Mucosa of descending colon (tissue), 3 donors: ENCODE measurements around the gene SDHA. TPM values are rescaled to one million over a fixed set of nuclear protein-coding genes. Genes with fewer than 3 reads are reported as not detected.

Experiments used
- ATAC-seq: fragments of 200-7000 bp; cut with Tn5 transposase; one replicate; pipeline ENCODE4 v1.9.1; 2020; ENCODE audit warnings: mild to moderate bottlenecking, moderate library complexity
- DNase-seq, 3 donors: peaks; one replicate each; pipeline ENCODE4 v3.0.0-alpha.2; 2020
- H3K36me3 ChIP-seq: fragments of 200-600 bp; one replicate; pipeline ENCODE4 v1.8.0; 2021; ENCODE audit warnings: low read depth, mild to moderate bottlenecking
- H3K4me1 ChIP-seq: fragments of 200-600 bp; one replicate; pipeline ENCODE4 v1.8.0; 2021; ENCODE audit warnings: low read depth, mild to moderate bottlenecking
- H3K4me3 ChIP-seq: fragments of 200-600 bp; one replicate; pipeline ENCODE4 v1.8.0; 2021; ENCODE audit warnings: mild to moderate bottlenecking
- H3K9me3 ChIP-seq: fragments of 200-600 bp; one replicate; pipeline ENCODE4 v1.8.0; 2021; ENCODE audit warnings: mild to moderate bottlenecking
- CTCF ChIP-seq: fragments of 200-600 bp; IDR thresholded peaks from one replicate; pipeline ENCODE4 v1.8.0; 2022; ENCODE audit warnings: antibody characterized with exemption, mild to moderate bottlenecking
- intact Hi-C, 2 donors: fragments of 100-400 bp; cut with DNase I in 1 of 2; cut with micrococcal nuclease in 1 of 2; formaldehyde crosslinking; loops; one replicate each; pipeline versions ENCODE4 v1.11.0 to v1.11.1; 2022; cut with DNase I, micrococcal nuclease
- total RNA-seq, 3 donors: library from RNA; stranded (reverse); fragmentation: NEBNext Ultra II Directional in 2 of 3; extraction: Animal tissue kit (Norgen Biotek cat#: 25700) in 2 of 3; gene quantifications; one replicate each; pipeline versions ENCODE4 v1.2.1 to v1.2.4, GENCODE V29; 2021 to 2023
- donor health status: DM: no; HTN: no; CAD: no; lungs with moderate emphysema.
- donor health status: DM: no; HTN: no; CAD: no.
- donor health status: DM: no; HTN: yes; CAD: no.

SDHA gene
- total RNA-seq, 3 donors from 2014 or later = 223 to 322 (median 249) TPM

- no peak for TF ChIP-seq CTCF
- Histone ChIP-seq H3K4me1 (no peaks in the 10 kb centered on the region), H3K9me3 (no peaks in the 10 kb centered on the region), H3K36me3 (no peaks in the 10 kb centered on the region), H3K4me3 (no peak overlapping the region)
- ATAC-seq = no peak
- intact Hi-C loops = no loop called here
- no peak for DNase-seq
Observed at GRCh38 chr5:306011-306805, 88.1 kb downstream of the SDHA start.

Other genes with a start within 250 kb of the SDHA start
- 1 to 10 TPM in 1 of 3 donors, under 1 TPM in 2; 0.09 to 3.0 (median 0.36) TPM for gene PLEKHG4B, start 126.2 kb upstream of the SDHA start, total RNA-seq
- not detected for gene LRRC14B, start 26.8 kb upstream of the SDHA start, total RNA-seq
- 1 to 10 TPM; 3.5 to 9.8 (median 4.7) TPM for gene CCDC127, start 167 bp upstream of the SDHA start, total RNA-seq
- 100 to 1,000 TPM in 2 of 3 donors, 10 to 100 TPM in 1; 91.2 to 125 (median 122) TPM for gene PDCD6, start 53.3 kb downstream of the SDHA start, total RNA-seq
- 1 to 10 TPM; 2.0 to 3.2 (median 2.3) TPM for gene AHRR, start 103.4 kb downstream of the SDHA start, total RNA-seq
- gene EXOC3, start 224.9 kb downstream of the SDHA start, total RNA-seq = 10 to 100 TPM; 67.0 to 89.1 (median 76.8) TPM